ACHN (cell line): ENCODE data around the gene ATG2B.
"Not testable (repeated sequence)": the region's sequence is repeated elsewhere in the genome, so short reads cannot be mapped to it uniquely, and the experiment has no call there.

ENCODE experiments used
- DNase-seq: peaks from one replicate; pipeline ENCODE4 v3.0.0-alpha.2; 2015
- in situ Hi-C: cut with HindIII; loops from 2 replicates; pipeline ENCODE4 v1.10.0; 2017; ENCODE audit warnings: low sequenced_read_pairs, low pct_ligation_motif_present, low pct_unique_long_range_greater_than_20kb

Gene ATG2B

GRCh38 chr14:96384740-96385139, 21.6 kb upstream of the ATG2B start:
- no peak for DNase-seq
- in situ Hi-C loops = no loop called here

DNA sequence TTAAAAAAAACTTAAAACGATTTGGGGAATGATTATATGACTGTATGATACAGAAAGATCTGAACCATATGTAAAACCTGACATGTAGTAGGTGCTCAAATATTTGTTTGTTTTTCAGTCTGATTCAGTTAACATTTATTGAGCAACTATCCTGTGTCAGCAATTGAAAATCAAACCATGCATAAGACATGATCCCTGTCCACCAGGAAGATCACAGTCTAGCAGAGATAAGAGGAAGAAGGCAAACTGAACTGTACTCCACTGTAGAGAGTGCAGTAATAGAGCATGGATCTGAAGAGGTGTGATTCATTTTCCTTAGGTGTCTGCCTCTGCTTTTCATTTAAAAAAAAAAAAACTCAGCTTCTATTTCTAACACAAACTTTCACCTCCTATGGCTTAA, 20.9 kb upstream of the ATG2B start:
- in situ Hi-C loops = no loop called here

DNA sequence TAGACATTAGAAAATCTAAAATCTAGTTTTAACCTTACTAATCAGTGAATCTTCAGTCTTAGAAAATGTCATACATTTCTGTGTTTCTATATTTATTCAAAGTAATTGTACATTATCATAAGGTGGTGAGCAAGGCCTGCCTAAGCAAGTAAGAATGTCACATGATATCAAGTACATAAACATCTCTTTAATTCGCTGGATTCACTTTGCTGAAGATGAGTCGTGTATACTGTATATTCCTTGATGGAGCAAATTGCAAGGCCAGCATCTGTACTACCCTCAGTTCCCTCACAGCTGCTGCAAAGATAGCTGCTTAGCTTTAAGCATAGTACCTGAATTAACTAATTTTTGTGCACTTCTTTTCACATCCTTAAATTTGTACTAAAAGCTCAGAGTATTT, 20.3 kb upstream of the ATG2B start:
- no peak for DNase-seq
- in situ Hi-C loops = no loop called here

More for the DNA sequence above, 20.9 kb upstream of the ATG2B start:
- DNase-seq = no peak

GRCh38 chr14:96380735-96381134, 17.6 kb upstream of the ATG2B start:
- DNase-seq = no peak

GRCh38 chr14:96376093-96376492, 13.0 kb upstream of the ATG2B start:
- no peak for DNase-seq
- in situ Hi-C loops = no loop called here

More at GRCh38 chr14:96380735-96381134, 17.6 kb upstream of the ATG2B start:
- in situ Hi-C loops = no loop called here

- no peak for DNase-seq
- in situ Hi-C loops = no loop called here
Measured at GRCh38 chr14:96373538-96373937, 10.4 kb upstream of the ATG2B start.

DNA sequence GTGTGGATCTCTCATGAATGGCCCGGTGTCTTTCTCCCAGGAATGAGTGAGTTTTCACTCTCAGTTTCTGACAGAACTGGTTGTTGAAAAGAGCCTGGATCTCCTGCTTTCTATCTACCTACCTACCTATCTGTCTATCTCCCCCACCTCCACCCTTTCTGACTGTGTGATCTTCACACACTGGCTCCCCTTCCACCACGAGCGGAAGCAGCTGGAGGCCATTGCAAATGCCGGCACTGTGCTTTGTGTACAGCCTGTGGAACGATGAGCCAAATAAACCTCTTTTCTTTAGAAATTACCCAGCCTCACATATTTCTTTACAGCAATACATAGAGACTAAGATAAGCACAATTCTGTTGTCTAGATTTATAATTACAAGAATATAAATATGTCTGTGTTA, 7.4 kb upstream of the ATG2B start:
- no peak for DNase-seq
- in situ Hi-C loops = no loop called here

DNA sequence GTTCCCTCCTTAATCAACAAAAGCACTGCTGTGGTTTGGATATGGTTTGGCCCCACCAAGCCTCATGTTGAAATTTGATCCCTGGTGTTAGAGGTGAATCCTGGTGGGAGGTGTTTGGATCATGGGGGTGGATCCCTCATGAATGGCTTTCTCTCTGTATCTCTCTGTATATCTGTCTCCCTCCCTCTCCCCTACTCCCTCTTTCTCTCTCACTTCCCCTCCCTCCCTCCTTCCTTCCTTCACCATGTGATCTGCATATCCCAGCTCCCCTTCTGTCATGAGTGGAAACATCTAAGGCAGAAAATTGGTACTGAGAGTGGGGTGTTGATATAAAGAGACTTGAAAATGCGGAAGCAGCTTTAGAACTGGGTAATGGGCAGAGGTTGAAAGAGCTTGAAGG, 5.4 kb upstream of the ATG2B start:
- in situ Hi-C loops = no loop called here
- DNase-seq = no peak

- DNase-seq = no peak
- in situ Hi-C loops = no loop called here
Measured at GRCh38 chr14:96364962-96365361, 1.8 kb upstream of the ATG2B start.

GRCh38 chr14:96363751-96364336, 703 bp upstream of the ATG2B start:
- in situ Hi-C loops = no loop called here
- peak; percentile 64 for DNase-seq

DNA sequence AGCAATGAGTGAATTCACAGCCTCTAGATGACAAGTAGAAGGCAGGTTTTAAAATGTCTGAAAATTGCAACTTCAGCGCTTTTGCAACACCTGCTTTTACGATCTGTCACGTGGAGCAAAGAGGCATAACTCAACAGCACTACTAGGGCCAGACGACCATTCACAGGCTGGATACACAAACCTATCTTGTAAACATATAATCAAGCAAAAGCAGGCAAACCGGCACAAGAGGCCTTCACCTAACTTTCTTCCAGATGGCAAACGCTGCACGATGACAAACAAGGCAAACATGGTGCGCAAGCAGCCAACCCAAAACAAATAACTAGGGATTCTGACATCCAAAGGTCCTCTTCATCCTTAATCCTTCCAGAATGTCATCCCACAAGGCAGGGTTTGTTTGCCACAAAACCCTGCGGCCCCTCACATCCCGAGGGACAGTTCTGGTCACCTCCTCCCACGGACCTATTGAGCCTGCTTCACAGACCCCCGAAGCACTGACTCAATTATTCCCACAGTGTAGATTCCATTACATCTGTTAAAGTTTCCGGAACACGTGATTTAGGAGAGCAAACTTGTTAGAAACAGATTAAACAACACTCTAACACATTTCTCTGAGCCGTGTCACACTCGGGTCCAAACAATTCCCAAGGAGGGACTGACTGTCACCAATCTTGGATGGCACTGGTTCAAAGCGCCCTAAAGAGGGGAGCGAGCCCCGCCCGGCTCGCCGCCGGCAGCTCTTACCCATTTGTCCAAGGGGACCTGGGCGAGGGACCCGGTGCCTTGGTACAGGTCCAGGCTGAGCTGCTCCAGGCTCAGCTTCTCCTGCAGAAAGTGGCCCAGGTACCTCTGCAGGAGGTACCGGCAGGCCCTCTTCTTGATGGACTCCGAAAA, 823 bp downstream of the ATG2B start:
- DNase-seq = peak; percentile 50
- in situ Hi-C loops = no loop called here

DNA sequence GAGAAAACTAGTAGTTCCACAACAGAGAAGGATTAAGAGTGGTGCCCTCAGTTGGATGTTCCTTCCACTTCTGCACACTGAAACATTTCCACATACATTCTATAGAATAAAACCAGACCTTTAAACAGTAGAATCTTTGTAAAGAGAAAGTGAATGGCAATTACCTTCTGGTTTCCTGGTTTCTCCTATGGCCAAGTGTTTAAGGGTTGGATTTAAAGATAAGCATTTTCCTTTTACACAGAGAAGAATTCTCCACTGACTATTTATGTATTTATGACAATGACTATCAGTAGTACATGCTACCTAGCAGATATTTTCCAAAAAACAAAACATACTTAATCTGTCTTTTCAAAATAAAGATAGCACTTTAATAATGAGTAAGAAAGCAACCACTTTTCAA, 3.2 kb downstream of the ATG2B start:
- in situ Hi-C loops = no loop called here
- DNase-seq = no peak

- in situ Hi-C loops = no loop called here
- no peak for DNase-seq
Measured at GRCh38 chr14:96357216-96357615, 5.9 kb downstream of the ATG2B start.

DNA sequence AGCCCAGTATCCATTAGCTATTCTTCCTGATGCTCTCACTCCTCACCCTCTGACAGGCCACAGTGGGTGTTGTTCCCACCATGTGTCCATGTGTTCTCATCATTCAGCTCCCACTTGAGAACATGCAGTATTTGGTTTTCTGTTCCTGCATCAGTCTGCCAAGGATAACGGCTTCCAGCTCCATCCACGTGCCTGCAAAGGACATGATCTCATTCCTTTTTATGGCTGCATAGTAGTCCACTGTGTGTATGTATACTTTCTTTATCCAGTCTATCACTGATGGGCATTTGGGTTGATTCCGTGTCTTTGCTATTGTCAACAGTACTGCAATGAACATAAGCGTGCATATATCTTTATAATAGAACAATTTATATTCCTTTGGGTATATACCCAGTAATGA, 8.9 kb downstream of the ATG2B start:
- in situ Hi-C loops = no loop called here
- DNase-seq = no peak

- no peak for DNase-seq
- in situ Hi-C loops = no loop called here
Measured at GRCh38 chr14:96352708-96353107, 10.4 kb downstream of the ATG2B start.

DNA sequence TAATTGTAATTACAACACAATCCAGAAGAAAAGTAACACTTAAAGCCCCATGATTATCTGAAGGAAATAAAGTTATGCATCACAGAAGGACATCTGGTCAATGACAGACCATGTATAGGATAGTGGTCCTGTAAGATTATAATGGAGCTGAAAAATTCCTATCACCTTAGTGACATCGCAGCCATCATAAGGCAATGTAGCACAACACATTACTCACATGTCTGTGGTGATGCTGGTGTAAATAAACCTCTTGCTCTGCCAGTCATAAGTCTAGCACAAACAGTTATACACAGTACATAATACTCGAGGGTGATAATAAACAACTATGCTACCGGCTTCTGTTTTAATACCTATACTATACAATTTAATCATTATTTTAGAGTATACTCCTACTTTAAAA, 11.2 kb downstream of the ATG2B start:
- in situ Hi-C loops = no loop called here
- DNase-seq = no peak

- in situ Hi-C loops = no loop called here
- DNase-seq = no peak
Measured at GRCh38 chr14:96349286-96350075, 13.7 kb downstream of the ATG2B start.

DNA sequence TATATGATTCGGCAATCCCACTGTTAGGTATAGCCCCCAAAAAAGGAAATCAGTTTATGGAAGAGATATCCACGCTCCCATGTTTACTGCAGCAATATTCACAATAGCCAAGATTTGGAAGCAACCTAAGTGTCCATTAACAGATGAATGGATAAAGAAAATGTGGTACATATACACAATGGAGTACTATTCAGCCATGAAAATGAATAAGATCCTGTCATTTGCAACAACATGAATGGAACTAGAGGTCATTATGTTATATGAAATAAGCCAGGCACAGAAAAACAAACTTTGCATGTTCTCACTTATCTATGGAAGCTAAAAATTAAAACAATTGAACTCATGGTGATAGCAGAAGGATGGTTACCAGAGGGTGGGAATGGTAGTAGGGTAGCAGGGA, 15.2 kb downstream of the ATG2B start:
- DNase-seq, in situ Hi-C loops: not testable (repeated sequence)

GRCh38 chr14:96345669-96346068, 17.5 kb downstream of the ATG2B start:
- no peak for DNase-seq
- in situ Hi-C loops = no loop called here
